HEK293 (cell line): ENCODE measurements around the gene CYP27A1.

Source experiments
- CTCF ChIA-PET: fragments of 350-600 bp; formaldehyde crosslinking; extraction: SDS; loops from one replicate; lab custom pipeline; 2021; ENCODE audit warnings: antibody characterized with exemption; lab: Yijun Ruan, JAX
- POLR2A ChIA-PET: fragments of 300-600 bp; formaldehyde crosslinking; extraction: SDS; loops from one replicate; lab custom pipeline; 2020; ENCODE audit warnings: antibody characterized with exemption, inconsistent platforms; lab: Yijun Ruan, JAX
- H3K27ac ChIP-seq: fragments of 200-500 bp; sonication (Bioruptor generic); 2 replicates; pipeline ENCODE4 v1.5.1; 2014; ENCODE audit warnings: low read depth, low read length, control low read depth, inconsistent platforms; ENCODE audit errors: extremely low read depth
- H3K36me3 ChIP-seq, 2 experiments: fragments of 200-500 bp in 1 of 2; sonication (Bioruptor generic) in 1 of 2; 1 replicate in 1 of 2; 2 replicates in 1 of 2; pipeline ENCODE4 v1.5.1; 2014 to 2017; ENCODE audit warnings: inconsistent platforms in 2 of 2, low read length in 2 of 2; ENCODE audit not compliant: control insufficient read depth in 2 of 2, insufficient read depth in 1 of 2
- H3K4me1 ChIP-seq: fragments of 200-500 bp; sonication (Bioruptor generic); 2 replicates; pipeline ENCODE4 v1.5.1; 2014; ENCODE audit warnings: mild to moderate bottlenecking, low read length, inconsistent platforms; ENCODE audit not compliant: control insufficient read depth, insufficient read depth
- H3K4me3 ChIP-seq: 2 replicates; pipeline ENCODE4 v1.5.1; 2011; ENCODE audit warnings: low read depth, mild to moderate bottlenecking, control low read depth, low read length, moderate library complexity
- H3K9me3 ChIP-seq: fragments of 200-500 bp; sonication (Bioruptor generic); 2 replicates; pipeline ENCODE4 v1.5.1; 2014; ENCODE audit warnings: low read depth, low read length, inconsistent platforms; ENCODE audit not compliant: control insufficient read depth, insufficient read depth
- BCL11A ChIP-seq: fragments of 450-650 bp; formaldehyde crosslinking; IDR thresholded peaks from 2 replicates; pipeline ENCODE4 v1.5.1; 2016; ENCODE audit warnings: low read depth, missing biosample characterization, missing genetic modification characterization
- GLIS1 ChIP-seq: fragments of 450-650 bp; formaldehyde crosslinking; IDR thresholded peaks from 2 replicates; pipeline ENCODE4 v1.5.1; 2016; ENCODE audit warnings: missing biosample characterization, missing genetic modification characterization
- KLF8 ChIP-seq: fragments of 450-650 bp; formaldehyde crosslinking; IDR thresholded peaks from 2 replicates; pipeline ENCODE4 v1.5.1; 2016; ENCODE audit warnings: missing biosample characterization, missing genetic modification characterization
- KLF9 ChIP-seq: fragments of 450-650 bp; formaldehyde crosslinking; IDR thresholded peaks from 2 replicates; pipeline ENCODE4 v1.5.1; 2016; ENCODE audit warnings: missing biosample characterization, missing genetic modification characterization, low read depth
- OSR2 ChIP-seq: fragments of 450-650 bp; formaldehyde crosslinking; IDR thresholded peaks from 2 replicates; pipeline ENCODE4 v1.5.1; 2016; ENCODE audit warnings: missing biosample characterization, missing genetic modification characterization
- PATZ1 ChIP-seq: fragments of 450-650 bp; formaldehyde crosslinking; IDR thresholded peaks from 2 replicates; pipeline ENCODE4 v1.5.1; 2016; ENCODE audit warnings: missing biosample characterization, missing genetic modification characterization
- PRDM10 ChIP-seq: fragments of 450-650 bp; formaldehyde crosslinking; IDR thresholded peaks from 2 replicates; pipeline ENCODE4 v1.5.1; 2016; ENCODE audit warnings: missing biosample characterization, missing genetic modification characterization
- PRDM4 ChIP-seq: fragments of 450-650 bp; formaldehyde crosslinking; IDR thresholded peaks from 2 replicates; pipeline ENCODE4 v1.5.1; 2017; ENCODE audit warnings: missing biosample characterization, missing genetic modification characterization
- SP2 ChIP-seq: fragments of 450-650 bp; formaldehyde crosslinking; IDR thresholded peaks from 2 replicates; pipeline ENCODE4 v1.5.1; 2016; ENCODE audit warnings: missing biosample characterization, missing genetic modification characterization
- SP7 ChIP-seq: fragments of 450-650 bp; formaldehyde crosslinking; IDR thresholded peaks from 2 replicates; pipeline ENCODE4 v1.5.1; 2016; ENCODE audit warnings: missing biosample characterization, missing genetic modification characterization
- ZBTB17 ChIP-seq: fragments of 450-650 bp; formaldehyde crosslinking; IDR thresholded peaks from 2 replicates; pipeline ENCODE4 v1.5.1; 2016; ENCODE audit warnings: missing biosample characterization, missing genetic modification characterization
- ZBTB8A ChIP-seq: fragments of 450-650 bp; formaldehyde crosslinking; IDR thresholded peaks from 2 replicates; pipeline ENCODE4 v1.5.1; 2016; ENCODE audit warnings: missing biosample characterization, missing genetic modification characterization
- ZEB2 ChIP-seq: fragments of 450-650 bp; formaldehyde crosslinking; IDR thresholded peaks from 2 replicates; pipeline ENCODE4 v1.5.1; 2016; ENCODE audit warnings: missing biosample characterization, missing genetic modification characterization
- ZIC2 ChIP-seq: fragments of 450-650 bp; formaldehyde crosslinking; IDR thresholded peaks from 2 replicates; pipeline ENCODE4 v1.5.1; 2016; ENCODE audit warnings: missing biosample characterization, missing genetic modification characterization
- ZNF155 ChIP-seq: fragments of 450-650 bp; formaldehyde crosslinking; IDR thresholded peaks from 2 replicates; pipeline ENCODE4 v1.5.1; 2016; ENCODE audit warnings: missing biosample characterization, missing genetic modification characterization
- ZNF175 ChIP-seq: fragments of 450-650 bp; formaldehyde crosslinking; IDR thresholded peaks from 2 replicates; pipeline ENCODE4 v1.5.1; 2016; ENCODE audit warnings: missing biosample characterization, missing genetic modification characterization
- ZNF404 ChIP-seq: fragments of 450-650 bp; formaldehyde crosslinking; IDR thresholded peaks from 2 replicates; pipeline ENCODE4 v1.5.1; 2017; ENCODE audit warnings: missing biosample characterization, missing genetic modification characterization
- ZNF544 ChIP-seq: fragments of 450-650 bp; formaldehyde crosslinking; IDR thresholded peaks from 2 replicates; pipeline ENCODE4 v1.5.0; 2017; ENCODE audit warnings: missing biosample characterization, missing genetic modification characterization
- ZNF600 ChIP-seq: fragments of 450-650 bp; formaldehyde crosslinking; IDR thresholded peaks from 2 replicates; pipeline ENCODE4 v1.5.1; 2016; ENCODE audit warnings: missing biosample characterization, missing genetic modification characterization
- ZNF629 ChIP-seq: fragments of 450-650 bp; formaldehyde crosslinking; IDR thresholded peaks from 2 replicates; pipeline ENCODE4 v1.5.1; 2017; ENCODE audit warnings: missing biosample characterization, missing genetic modification characterization
- TF ChIP-seq, protein P1 (sequence below): fragments of 450-650 bp; formaldehyde crosslinking; IDR thresholded peaks from 2 replicates; pipeline ENCODE4 v1.5.1; 2016; ENCODE audit warnings: missing biosample characterization, missing genetic modification characterization, low read depth
- TF ChIP-seq, protein P2 (sequence below): fragments of 450-650 bp; formaldehyde crosslinking; IDR thresholded peaks from 2 replicates; pipeline ENCODE4 v1.5.1; 2016; ENCODE audit warnings: missing biosample characterization, missing genetic modification characterization, borderline replicate concordance

The CYP27A1 gene

GRCh38 chr2:218853766-218854165 is 71.8 kb downstream of the CYP27A1 start:
- ChIA-PET CTCF (interaction anchor here (0.6 to 10.1 kb wide), 19 partner anchors 10 to 585 kb away, joined by 3 to 115 read pairs (median 4); no protein-coding TSS in a partner anchor), POLR2A (interaction anchor here (1.0 kb wide), 1 partner anchor 194 kb away, joined by 3 read pairs; the partner anchor contains the start of genes BCS1L and ZNF142)
- Histone ChIP-seq H3K9me3 (no peaks in the 10 kb centered on the region), H3K36me3 (no peaks in the 10 kb centered on the region), H3K4me1 (peaks cover 18% of the 10 kb centered on the region), H3K4me3 (no peak overlapping the region), H3K27ac (no peak overlapping the region; the same call in 1 of the 2 replicates)
- TF ChIP-seq ZNF404 (tag by site-specific recombination) = no peak
- peak; percentile 64 for TF ChIP-seq ZNF629 (tag by site-specific recombination)
- TF ChIP-seq SP7 (tag by site-specific recombination) = peak; percentile 98
- TF ChIP-seq, protein P1, sequence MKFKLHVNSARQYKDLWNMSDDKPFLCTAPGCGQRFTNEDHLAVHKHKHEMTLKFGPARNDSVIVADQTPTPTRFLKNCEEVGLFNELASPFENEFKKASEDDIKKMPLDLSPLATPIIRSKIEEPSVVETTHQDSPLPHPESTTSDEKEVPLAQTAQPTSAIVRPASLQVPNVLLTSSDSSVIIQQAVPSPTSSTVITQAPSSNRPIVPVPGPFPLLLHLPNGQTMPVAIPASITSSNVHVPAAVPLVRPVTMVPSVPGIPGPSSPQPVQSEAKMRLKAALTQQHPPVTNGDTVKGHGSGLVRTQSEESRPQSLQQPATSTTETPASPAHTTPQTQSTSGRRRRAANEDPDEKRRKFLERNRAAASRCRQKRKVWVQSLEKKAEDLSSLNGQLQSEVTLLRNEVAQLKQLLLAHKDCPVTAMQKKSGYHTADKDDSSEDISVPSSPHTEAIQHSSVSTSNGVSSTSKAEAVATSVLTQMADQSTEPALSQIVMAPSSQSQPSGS = no peak
- TF ChIP-seq ZIC2 (tag by site-specific recombination) = peak; percentile 72
- peak; percentile 57; the same call in 1 of the 2 replicates for TF ChIP-seq ZBTB17 (tag by site-specific recombination)
- peak; percentile 69 for TF ChIP-seq KLF8
- peak; percentile 44; the same call in 1 of the 2 replicates for TF ChIP-seq SP2 (tag by site-specific recombination)
- peak; percentile 82 for TF ChIP-seq ZNF600 (tag by site-specific recombination)
- 0 out of 2 replicates have a peak, but pooled peaks have one; percentile 50 for TF ChIP-seq ZEB2 (tag by site-specific recombination)
- TF ChIP-seq PATZ1 = peak; percentile 70
- no peak for TF ChIP-seq ZNF544 (tag by site-specific recombination)
- peak; percentile 63 for TF ChIP-seq PRDM10 (tag by site-specific recombination)
- TF ChIP-seq, protein P2, sequence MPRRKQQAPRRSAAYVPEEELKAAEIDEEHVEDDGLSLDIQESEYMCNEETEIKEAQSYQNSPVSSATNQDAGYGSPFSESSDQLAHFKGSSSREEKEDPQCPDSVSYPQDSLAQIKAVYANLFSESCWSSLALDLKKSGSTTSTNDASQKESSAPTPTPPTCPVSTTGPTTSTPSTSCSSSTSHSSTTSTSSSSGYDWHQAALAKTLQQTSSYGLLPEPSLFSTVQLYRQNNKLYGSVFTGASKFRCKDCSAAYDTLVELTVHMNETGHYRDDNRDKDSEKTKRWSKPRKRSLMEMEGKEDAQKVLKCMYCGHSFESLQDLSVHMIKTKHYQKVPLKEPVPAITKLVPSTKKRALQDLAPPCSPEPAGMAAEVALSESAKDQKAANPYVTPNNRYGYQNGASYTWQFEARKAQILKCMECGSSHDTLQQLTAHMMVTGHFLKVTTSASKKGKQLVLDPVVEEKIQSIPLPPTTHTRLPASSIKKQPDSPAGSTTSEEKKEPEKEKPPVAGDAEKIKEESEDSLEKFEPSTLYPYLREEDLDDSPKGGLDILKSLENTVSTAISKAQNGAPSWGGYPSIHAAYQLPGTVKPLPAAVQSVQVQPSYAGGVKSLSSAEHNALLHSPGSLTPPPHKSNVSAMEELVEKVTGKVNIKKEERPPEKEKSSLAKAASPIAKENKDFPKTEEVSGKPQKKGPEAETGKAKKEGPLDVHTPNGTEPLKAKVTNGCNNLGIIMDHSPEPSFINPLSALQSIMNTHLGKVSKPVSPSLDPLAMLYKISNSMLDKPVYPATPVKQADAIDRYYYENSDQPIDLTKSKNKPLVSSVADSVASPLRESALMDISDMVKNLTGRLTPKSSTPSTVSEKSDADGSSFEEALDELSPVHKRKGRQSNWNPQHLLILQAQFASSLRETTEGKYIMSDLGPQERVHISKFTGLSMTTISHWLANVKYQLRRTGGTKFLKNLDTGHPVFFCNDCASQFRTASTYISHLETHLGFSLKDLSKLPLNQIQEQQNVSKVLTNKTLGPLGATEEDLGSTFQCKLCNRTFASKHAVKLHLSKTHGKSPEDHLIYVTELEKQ (tag by site-specific recombination) = peak; percentile 33; the same call in 1 of the 2 replicates
- TF ChIP-seq BCL11A = peak; percentile 55; the same call in 1 of the 2 replicates
- peak; percentile 67; the same call in 1 of the 2 replicates for TF ChIP-seq PRDM4
- peak; percentile 96 for TF ChIP-seq GLIS1 (tag by site-specific recombination)
- no peak for TF ChIP-seq ZNF175
- TF ChIP-seq KLF9 = no peak
- TF ChIP-seq ZNF155 (tag by site-specific recombination) = no peak
- peak; percentile 72 for TF ChIP-seq ZBTB8A (tag by site-specific recombination)
- peak; percentile 49; the same call in 1 of the 2 replicates for TF ChIP-seq OSR2
